Caki2 (cell line): ENCODE measurements around the gene CACNA1I. TPM values are rescaled to one million over a fixed set of nuclear protein-coding genes. Genes with fewer than 3 reads are reported as not detected.

Experiments
- DNase-seq: peaks from one replicate; pipeline ENCODE4 v3.0.0-alpha.2; 2015; ENCODE audit warnings: low read depth
- in situ Hi-C: cut with HindIII; loops from 2 replicates; pipeline ENCODE4 v1.10.0; 2016; ENCODE audit warnings: low sequenced_read_pairs, low pct_unique_long_range_greater_than_20kb, mixed read lengths
- total RNA-seq: library from RNA; depleted of rRNA; stranded (reverse); fragments of >200 nt; shearing (Covaris generic); gene quantifications from 2 replicates; pipeline ENCODE4 v1.2.3, GENCODE V29; 2014; ENCODE audit warnings: low replicate concordance

Gene CACNA1I
- total RNA-seq, 1 experiment from 2014 or later, result not detected

GRCh38 chr22:39716534-39716933, 146.0 kb downstream of the CACNA1I start:
- no peak for DNase-seq
- in situ Hi-C loops, result no loop called here

DNA sequence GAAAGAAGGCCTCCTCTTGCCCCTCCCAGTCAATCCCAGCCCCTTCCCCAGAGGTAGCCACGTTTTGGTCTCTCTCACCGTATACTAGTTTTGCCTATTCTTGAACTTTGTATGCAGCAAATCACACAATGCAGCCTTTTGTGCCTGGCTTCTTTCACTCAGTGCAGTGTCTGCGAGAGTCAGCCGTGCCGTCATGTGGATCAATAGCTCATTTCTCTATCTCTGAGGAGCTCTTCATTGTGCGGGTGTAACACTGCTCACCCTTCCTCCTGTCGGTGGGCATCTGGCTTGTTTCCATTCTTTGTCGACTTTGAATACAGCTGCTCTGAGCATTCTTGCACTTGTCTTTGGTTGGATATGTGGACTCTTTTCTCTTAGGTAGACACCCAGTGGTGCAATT, 146.5 kb downstream of the CACNA1I start:
- in situ Hi-C loops, result no loop called here
- no peak for DNase-seq

- no peak for DNase-seq
- in situ Hi-C loops, result no loop called here
Measured at GRCh38 chr22:39718206-39718605, 147.7 kb downstream of the CACNA1I start.

- in situ Hi-C loops, result no loop called here
- DNase-seq, result no peak
Measured at GRCh38 chr22:39718921-39719475, 148.4 kb downstream of the CACNA1I start.

- DNase-seq, result no peak
- in situ Hi-C loops, result no loop called here
Measured at GRCh38 chr22:39719559-39720450, 149.3 kb downstream of the CACNA1I start.

- in situ Hi-C loops, result no loop called here
- DNase-seq, result no peak
Measured at GRCh38 chr22:39721206-39722031, 150.9 kb downstream of the CACNA1I start.

DNA sequence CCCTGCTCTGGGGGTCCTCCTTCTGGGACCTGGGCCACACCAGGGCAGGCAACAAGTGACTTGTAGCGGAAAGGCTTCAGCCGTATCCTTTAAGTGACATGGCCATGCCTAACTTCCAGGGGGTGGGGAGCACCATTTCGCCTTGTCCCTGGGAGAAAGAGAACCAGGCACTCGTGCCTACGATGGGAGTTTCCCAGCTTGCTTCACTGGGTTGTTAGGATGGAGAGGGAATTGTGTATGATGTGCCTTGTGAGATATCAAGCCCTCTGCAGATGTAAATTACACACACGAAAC, 151.4 kb downstream of the CACNA1I start:
- no peak for DNase-seq
- in situ Hi-C loops, result no loop called here

DNA sequence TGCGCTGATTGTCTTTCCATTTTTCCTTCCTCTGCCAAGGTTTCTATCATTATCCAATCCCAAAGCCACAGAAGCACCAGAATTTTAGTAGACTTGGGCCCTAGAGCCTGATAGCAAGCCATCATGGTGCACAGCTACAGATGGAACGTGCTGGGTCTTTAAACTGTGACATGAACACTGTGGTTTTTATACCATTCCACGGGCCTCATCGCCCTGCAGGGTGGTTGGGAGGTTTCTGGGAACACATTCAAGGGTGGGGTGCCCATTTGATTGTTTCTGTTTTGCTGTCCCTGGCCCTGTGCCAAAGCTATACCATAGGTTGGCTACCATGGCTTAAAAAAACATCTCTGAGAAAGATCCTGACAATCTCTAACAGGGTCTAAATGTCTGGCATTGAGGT, 151.9 kb downstream of the CACNA1I start:
- in situ Hi-C loops, result no loop called here
- no peak for DNase-seq

DNA sequence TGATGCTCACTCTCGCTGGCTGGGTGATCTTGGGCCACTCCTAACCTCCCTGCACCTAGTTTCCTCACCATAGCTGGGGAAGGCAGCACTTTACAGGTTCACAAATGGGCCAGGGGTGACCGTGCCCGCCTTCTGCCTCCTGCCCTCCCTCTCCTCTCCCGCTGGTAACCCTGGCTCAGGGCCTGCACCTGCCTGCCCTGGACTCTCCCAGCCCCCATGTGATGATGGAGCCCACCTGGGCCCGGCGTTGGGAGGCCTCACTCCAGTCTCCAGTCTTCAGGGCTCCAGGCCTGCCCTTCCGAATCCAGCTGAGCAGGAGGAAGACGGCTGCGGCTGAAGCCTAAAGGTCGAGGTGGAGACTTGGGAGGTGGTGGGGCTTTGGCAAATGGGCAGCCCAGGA, 152.9 kb downstream of the CACNA1I start:
- DNase-seq, result no peak
- in situ Hi-C loops, result no loop called here

GRCh38 chr22:39723899-39724351, 153.4 kb downstream of the CACNA1I start:
- no peak for DNase-seq
- in situ Hi-C loops, result no loop called here

DNA sequence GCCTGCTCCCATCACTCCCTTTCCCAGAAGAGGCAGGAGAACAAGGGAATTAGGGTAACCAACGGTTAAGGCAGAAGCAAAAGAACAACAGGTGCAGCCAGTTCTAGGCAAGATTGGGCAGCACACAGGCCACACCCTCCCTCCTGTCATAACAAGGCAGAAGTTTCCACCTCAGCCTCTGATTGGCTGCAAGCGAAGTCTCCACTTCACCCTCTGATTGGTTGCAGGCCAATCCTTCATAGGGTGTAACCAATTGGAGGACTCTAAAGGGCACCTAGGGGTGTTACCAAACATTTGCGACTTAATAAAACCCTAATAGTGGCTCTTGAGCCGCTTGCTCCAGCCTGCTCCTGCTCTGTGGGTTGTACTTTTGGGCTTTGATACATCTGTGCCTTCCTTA, 153.8 kb downstream of the CACNA1I start:
- DNase-seq, result no peak
- in situ Hi-C loops, result no loop called here

- DNase-seq, result no peak
- in situ Hi-C loops, result no loop called here
Measured at GRCh38 chr22:39724857-39725256, 154.3 kb downstream of the CACNA1I start.

GRCh38 chr22:39725351-39726035, 154.9 kb downstream of the CACNA1I start:
- in situ Hi-C loops, result no loop called here

DNA sequence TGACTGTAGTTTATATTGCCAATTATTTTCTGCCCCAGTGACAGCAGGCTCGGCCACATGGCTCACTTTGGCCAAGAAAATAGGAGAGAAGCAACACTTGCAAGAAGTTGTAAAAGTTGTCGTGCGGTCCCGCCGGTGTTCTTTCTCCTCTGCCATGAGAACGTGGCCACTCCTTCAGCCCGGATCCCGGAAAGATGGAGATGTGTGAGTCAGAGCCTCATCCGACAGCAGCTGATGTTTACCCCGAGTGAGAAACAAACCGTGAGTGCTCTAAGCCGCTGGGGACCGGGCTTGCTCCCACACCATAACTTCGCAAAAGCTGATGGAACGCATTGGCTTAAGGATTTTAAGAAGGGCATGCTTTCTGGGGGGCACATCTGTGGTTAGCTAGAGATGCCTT, 157.0 kb downstream of the CACNA1I start:
- in situ Hi-C loops, result no loop called here
- no peak for DNase-seq

More at GRCh38 chr22:39725351-39726035, 154.9 kb downstream of the CACNA1I start:
- no peak for DNase-seq

GRCh38 chr22:39728236-39728860, 157.8 kb downstream of the CACNA1I start:
- in situ Hi-C loops, result no loop called here
- no peak for DNase-seq

GRCh38 chr22:39729141-39729934, 158.8 kb downstream of the CACNA1I start:
- in situ Hi-C loops, result no loop called here
- no peak for DNase-seq

- no peak for DNase-seq
- in situ Hi-C loops, result no loop called here
Measured at GRCh38 chr22:39731481-39731880, 160.9 kb downstream of the CACNA1I start.
